ENCODE data around the gene CPAMD8.
"Not testable (repeated sequence)": the region's sequence is repeated elsewhere in the genome, so short reads cannot be mapped to it uniquely, and the experiment has no call there.

Gene CPAMD8

GRCh38 chr19:16889366-16889882 lies 137.2 kb downstream of the CPAMD8 start:
- DNase-seq, result no peak

- no peak for DNase-seq
These were observed 137.8 kb downstream of the CPAMD8 start, which contains the start of gene F2RL3 for GRCh38 chr19:16888629-16889365. TSS of gene F2RL3 (plus strand) at chr19:16888999. CDS start at chr19:16889190, 191 bp downstream.

GRCh38 chr19:16887353-16888265 lies 139.0 kb downstream of the CPAMD8 start:
- DNase-seq, result no peak

GRCh38 chr19:16886305-16886880 lies 140.2 kb downstream of the CPAMD8 start:
- DNase-seq, result no peak

- no peak for DNase-seq
These were observed 141.4 kb downstream of the CPAMD8 start for GRCh38 chr19:16885166-16885565.

- no peak for DNase-seq
These were observed 143.1 kb downstream of the CPAMD8 start for GRCh38 chr19:16883522-16883921.

GRCh38 chr19:16882146-16882545 lies 144.5 kb downstream of the CPAMD8 start:
- no peak for DNase-seq

GRCh38 chr19:16880884-16881554 lies 145.6 kb downstream of the CPAMD8 start:
- DNase-seq, result no peak

- DNase-seq, result no peak
These were observed 148.2 kb downstream of the CPAMD8 start for GRCh38 chr19:16878181-16878965.

- DNase-seq, result no peak
These were observed 149.0 kb downstream of the CPAMD8 start for GRCh38 chr19:16877581-16877980.

GRCh38 chr19:16876904-16877361 lies 149.7 kb downstream of the CPAMD8 start:
- DNase-seq, result no peak

GRCh38 chr19:16875584-16876555 lies 150.7 kb downstream of the CPAMD8 start:
- no peak for DNase-seq

GRCh38 chr19:16874978-16875299 lies 151.7 kb downstream of the CPAMD8 start:
- DNase-seq, result not testable (repeated sequence)

GRCh38 chr19:16874250-16874977 lies 152.2 kb downstream of the CPAMD8 start:
- DNase-seq, result no peak

GRCh38 chr19:16873594-16873993 lies 153.0 kb downstream of the CPAMD8 start:
- DNase-seq, result no peak

- DNase-seq, result no peak
These were observed 153.9 kb downstream of the CPAMD8 start for GRCh38 chr19:16872728-16873127.

- DNase-seq, result no peak
These were observed 154.7 kb downstream of the CPAMD8 start for GRCh38 chr19:16871871-16872270.

GRCh38 chr19:16869331-16869972 lies 157.2 kb downstream of the CPAMD8 start:
- no peak for DNase-seq

GRCh38 chr19:16868423-16869130 lies 158.0 kb downstream of the CPAMD8 start:
- DNase-seq, result no peak
